Measurements from ENCODE around the gene LVRN. TPM values are rescaled to one million over a fixed set of nuclear protein-coding genes. Genes with fewer than 3 reads are reported as not detected.
"Not testable (repeated sequence)": the region's sequence is repeated elsewhere in the genome, so short reads cannot be mapped to it uniquely, and the experiment has no call there.

Gene LVRN
- 1 to 10 TPM in 1 of 4 donors, under 1 TPM in 1, not detected in 2; 0.15 to 1.4 TPM for polyA plus RNA-seq
- long read RNA-seq, donor 1, partial matches to known transcripts = 2,832 of 2,833 reads
- long read RNA-seq, donor 1, other reads (novel, unspliced or antisense) = 0 of 2,833 reads
- long read RNA-seq, donor 2 = 0 reads
- long read RNA-seq, donor 3 = 0 reads
- long read RNA-seq, donor 4 = 0 reads
- long read RNA-seq, donor 5 = 0 reads
- long read RNA-seq, donor 6 = 0 reads
- long read RNA-seq, donor 7 = 0 reads
- long read RNA-seq, donor 8 = 0 reads
- long read RNA-seq, donor 9 = 0 reads
- long read RNA-seq, donor 10, partial matches to known transcripts = 0 of 1 reads
- long read RNA-seq, donor 10, other reads (novel, unspliced or antisense) = 0 of 1 reads

GRCh38 chr5:115962239-115962564, at the start of gene LVRN:
Gene LVRN, plus strand, starts transcription at chr5:115962475. Its CDS starts 143 bp downstream, at chr5:115962618.
- Histone ChIP-seq H3K27ac (ENCODE audit: low read depth in 1 of 3, low read length in 2 of 3) (no peak within 1 kb of the TSS), H3K36me3 (ENCODE audit: control insufficient read depth in 3 of 3, insufficient read depth in 2 of 3, low read depth in 1 of 3, low read length in 3 of 3) (no peaks in the 10 kb centered on the region), H3K4me3 (ENCODE audit: low read depth in 1 of 3, low read length in 3 of 3) (peak within 1 kb of the TSS in 2 of 3 donors; percentile 30 to 43), H3K4me1 (ENCODE audit: control insufficient read depth in 3 of 3, insufficient read depth in 2 of 3, low read depth in 1 of 3, low read length in 2 of 3) (peaks cover 0 to 13% (median 3%) of the 10 kb centered on the region in 3 donors), H3K9me3 (ENCODE audit: control insufficient read depth in 2 of 2, insufficient read depth in 1 of 2, low read depth in 1 of 2, low read length in 1 of 2) (no peaks in the 10 kb centered on the region), H3K27me3 (ENCODE audit: control insufficient read depth in 3 of 3, insufficient read depth in 3 of 3, low read length in 3 of 3) (peaks cover 0 to 73% (median 35%) of the 10 kb centered on the region in 3 donors)
- DNase-seq = peak in 1 of 2 donors; percentile 8
- 7 to 13% (median 11%) methylated on average over 14 to 18 of the region's 18 CpGs for WGBS, 3 donors
- FAIRE-seq = no peak

- H3K4me3 ChIP-seq (ENCODE audit: low read depth in 1 of 3, low read length in 3 of 3); H3K4me1 ChIP-seq (ENCODE audit: control insufficient read depth in 3 of 3, insufficient read depth in 2 of 3, low read depth in 1 of 3, low read length in 2 of 3); H3K9me3 ChIP-seq (ENCODE audit: control insufficient read depth in 2 of 2, insufficient read depth in 1 of 2, low read depth in 1 of 2, low read length in 1 of 2); H3K36me3 ChIP-seq (ENCODE audit: control insufficient read depth in 3 of 3, insufficient read depth in 2 of 3, low read depth in 1 of 3, low read length in 3 of 3); DNase-seq; H3K27me3 ChIP-seq (ENCODE audit: control insufficient read depth in 3 of 3, insufficient read depth in 3 of 3, low read length in 3 of 3); H3K27ac ChIP-seq (ENCODE audit: low read depth in 1 of 3, low read length in 2 of 3): not testable (repeated sequence)
- WGBS, 3 donors = 78 to 84% (median 81%) methylated on average over 5 of the region's 5 CpGs
- FAIRE-seq = peak; percentile 98
Measured at GRCh38 chr5:115913623-115914400, 48.5 kb upstream of the LVRN start.

GRCh38 chr5:115920171-115920725, 42.0 kb upstream of the LVRN start:
- Histone ChIP-seq H3K27ac (ENCODE audit: low read depth in 1 of 3, low read length in 2 of 3) (no peak overlapping the region), H3K9me3 (ENCODE audit: control insufficient read depth in 2 of 2, insufficient read depth in 1 of 2, low read depth in 1 of 2, low read length in 1 of 2) (no peaks in the 10 kb centered on the region), H3K4me3 (ENCODE audit: low read depth in 1 of 3, low read length in 3 of 3) (no peak overlapping the region), H3K27me3 (ENCODE audit: control insufficient read depth in 3 of 3, insufficient read depth in 3 of 3, low read length in 3 of 3) (no peaks in the 10 kb centered on the region), H3K36me3 (ENCODE audit: control insufficient read depth in 3 of 3, insufficient read depth in 2 of 3, low read depth in 1 of 3, low read length in 3 of 3) (peaks cover 0 to 2% (median 0%) of the 10 kb centered on the region in 3 donors), H3K4me1 (ENCODE audit: control insufficient read depth in 3 of 3, insufficient read depth in 2 of 3, low read depth in 1 of 3, low read length in 2 of 3) (no peaks in the 10 kb centered on the region)
- peak in 1 of 2 donors; percentile 5 for DNase-seq
- 73 to 82% (median 78%) methylated on average over 3 of the region's 3 CpGs for WGBS, 3 donors
- FAIRE-seq = no peak

- H3K36me3 ChIP-seq (ENCODE audit: control insufficient read depth in 3 of 3, insufficient read depth in 2 of 3, low read depth in 1 of 3, low read length in 3 of 3); FAIRE-seq; H3K27me3 ChIP-seq (ENCODE audit: control insufficient read depth in 3 of 3, insufficient read depth in 3 of 3, low read length in 3 of 3); H3K4me1 ChIP-seq (ENCODE audit: control insufficient read depth in 3 of 3, insufficient read depth in 2 of 3, low read depth in 1 of 3, low read length in 2 of 3); H3K27ac ChIP-seq (ENCODE audit: low read depth in 1 of 3, low read length in 2 of 3); H3K4me3 ChIP-seq (ENCODE audit: low read depth in 1 of 3, low read length in 3 of 3); H3K9me3 ChIP-seq (ENCODE audit: control insufficient read depth in 2 of 2, insufficient read depth in 1 of 2, low read depth in 1 of 2, low read length in 1 of 2): not testable (repeated sequence)
- WGBS, 3 donors = 54 to 85% (median 59%) methylated on average over 12 of the region's 12 CpGs
- DNase-seq = peak in 1 of 2 donors; percentile 13
Measured at GRCh38 chr5:115928578-115929407, 33.5 kb upstream of the LVRN start.

GRCh38 chr5:115930171-115930570, 32.1 kb upstream of the LVRN start:
- not testable (repeated sequence) for H3K4me1 ChIP-seq (ENCODE audit: control insufficient read depth in 3 of 3, insufficient read depth in 2 of 3, low read depth in 1 of 3, low read length in 2 of 3); H3K4me3 ChIP-seq (ENCODE audit: low read depth in 1 of 3, low read length in 3 of 3); H3K9me3 ChIP-seq (ENCODE audit: control insufficient read depth in 2 of 2, insufficient read depth in 1 of 2, low read depth in 1 of 2, low read length in 1 of 2); H3K36me3 ChIP-seq (ENCODE audit: control insufficient read depth in 3 of 3, insufficient read depth in 2 of 3, low read depth in 1 of 3, low read length in 3 of 3); H3K27me3 ChIP-seq (ENCODE audit: control insufficient read depth in 3 of 3, insufficient read depth in 3 of 3, low read length in 3 of 3); DNase-seq; FAIRE-seq; H3K27ac ChIP-seq (ENCODE audit: low read depth in 1 of 3, low read length in 2 of 3)
- WGBS, 3 donors = 82 to 87% (median 86%) methylated on average over 17 of the region's 17 CpGs

- no peak overlapping the region for H3K27ac ChIP-seq (ENCODE audit: low read depth in 1 of 3, low read length in 2 of 3)
- H3K4me1 ChIP-seq (ENCODE audit: control insufficient read depth in 3 of 3, insufficient read depth in 2 of 3, low read depth in 1 of 3, low read length in 2 of 3) = no peaks in the 10 kb centered on the region
- no peak for DNase-seq
- no peaks in the 10 kb centered on the region for H3K36me3 ChIP-seq (ENCODE audit: control insufficient read depth in 3 of 3, insufficient read depth in 2 of 3, low read depth in 1 of 3, low read length in 3 of 3)
- no peaks in the 10 kb centered on the region for H3K27me3 ChIP-seq (ENCODE audit: control insufficient read depth in 3 of 3, insufficient read depth in 3 of 3, low read length in 3 of 3)
- no peak for FAIRE-seq
- no peak overlapping the region for H3K4me3 ChIP-seq (ENCODE audit: low read depth in 1 of 3, low read length in 3 of 3)
- H3K9me3 ChIP-seq (ENCODE audit: control insufficient read depth in 2 of 2, insufficient read depth in 1 of 2, low read depth in 1 of 2, low read length in 1 of 2) = no peaks in the 10 kb centered on the region
- WGBS, 3 donors = 85 to 90% (median 90%) methylated on average over 4 of the region's 4 CpGs
Measured at GRCh38 chr5:115930630-115931337, 31.5 kb upstream of the LVRN start.

GRCh38 chr5:115932991-115933390, 29.3 kb upstream of the LVRN start:
- no peaks in the 10 kb centered on the region for H3K9me3 ChIP-seq (ENCODE audit: control insufficient read depth in 2 of 2, insufficient read depth in 1 of 2, low read depth in 1 of 2, low read length in 1 of 2)
- no peak overlapping the region for H3K4me3 ChIP-seq (ENCODE audit: low read depth in 1 of 3, low read length in 3 of 3)
- H3K27me3 ChIP-seq (ENCODE audit: control insufficient read depth in 3 of 3, insufficient read depth in 3 of 3, low read length in 3 of 3) = no peaks in the 10 kb centered on the region
- WGBS, 3 donors = 92 to 94% (median 93%) methylated on average over 6 of the region's 6 CpGs
- FAIRE-seq = no peak
- no peaks in the 10 kb centered on the region for H3K36me3 ChIP-seq (ENCODE audit: control insufficient read depth in 3 of 3, insufficient read depth in 2 of 3, low read depth in 1 of 3, low read length in 3 of 3)
- no peak for DNase-seq
- H3K27ac ChIP-seq (ENCODE audit: low read depth in 1 of 3, low read length in 2 of 3) = no peak overlapping the region
- no peaks in the 10 kb centered on the region for H3K4me1 ChIP-seq (ENCODE audit: control insufficient read depth in 3 of 3, insufficient read depth in 2 of 3, low read depth in 1 of 3, low read length in 2 of 3)

Measured in small intestine (tissue), 16 donors.